Prostate gland (tissue), 2 donors: ENCODE results near the gene PDZRN3.

Experiments used
- POLR2A ChIP-seq: fragments of 450-650 bp; IDR thresholded peaks from one replicate; pipeline ENCODE4 v1.6.1; 2016; ENCODE audit warnings: antibody characterized with exemption, mild to moderate bottlenecking
- POLR2AphosphoS5 ChIP-seq: sonication (generic); formaldehyde crosslinking; IDR thresholded peaks from one replicate; pipeline ENCODE4 v1.6.1; 2017; ENCODE audit warnings: antibody characterized with exemption
- TF ChIP-seq, protein P1 (sequence below), 4 experiments: fragments of 200-600 bp in 2 of 4; fragments of 450-650 bp in 2 of 4; sonication (generic) in 2 of 4; IDR thresholded peaks; 1 replicate in 3 of 4; 2 replicates in 1 of 4; pipeline ENCODE4 v1.5.1; 2016 to 2019; ENCODE audit warnings: antibody characterized with exemption in 4 of 4, mild to moderate bottlenecking in 2 of 4, moderate library complexity in 2 of 4

DNA sequence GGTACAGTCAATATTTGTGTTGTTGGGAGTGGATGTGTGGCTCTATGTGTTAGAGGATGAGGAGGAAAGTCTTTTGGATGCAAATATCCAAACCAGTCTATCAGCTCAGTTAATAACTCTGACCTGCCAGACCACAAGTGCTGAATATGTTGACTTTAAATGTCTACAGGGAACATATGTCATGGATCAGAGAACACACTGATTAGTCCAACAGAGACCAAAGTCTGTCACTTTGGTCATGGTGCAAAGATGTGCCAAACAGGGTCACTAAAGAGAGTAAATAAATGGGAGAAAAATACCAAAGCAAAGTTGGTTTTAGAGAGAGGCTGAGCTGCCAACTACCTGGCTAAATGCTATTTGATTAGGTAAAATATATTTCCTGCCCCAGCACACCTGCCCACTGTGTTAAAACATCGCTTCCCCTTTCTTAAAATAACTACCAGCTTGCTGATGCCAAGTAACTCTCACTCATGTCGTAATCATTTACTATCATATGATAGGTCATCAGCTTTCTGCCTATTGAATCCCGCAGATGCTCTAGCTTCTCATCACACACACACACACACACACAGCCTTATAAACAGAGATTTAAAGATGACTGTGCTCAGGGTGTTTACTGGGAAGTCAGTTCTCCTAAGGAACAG is 173.3 kb downstream of the PDZRN3 start:
- TF ChIP-seq, protein P1, sequence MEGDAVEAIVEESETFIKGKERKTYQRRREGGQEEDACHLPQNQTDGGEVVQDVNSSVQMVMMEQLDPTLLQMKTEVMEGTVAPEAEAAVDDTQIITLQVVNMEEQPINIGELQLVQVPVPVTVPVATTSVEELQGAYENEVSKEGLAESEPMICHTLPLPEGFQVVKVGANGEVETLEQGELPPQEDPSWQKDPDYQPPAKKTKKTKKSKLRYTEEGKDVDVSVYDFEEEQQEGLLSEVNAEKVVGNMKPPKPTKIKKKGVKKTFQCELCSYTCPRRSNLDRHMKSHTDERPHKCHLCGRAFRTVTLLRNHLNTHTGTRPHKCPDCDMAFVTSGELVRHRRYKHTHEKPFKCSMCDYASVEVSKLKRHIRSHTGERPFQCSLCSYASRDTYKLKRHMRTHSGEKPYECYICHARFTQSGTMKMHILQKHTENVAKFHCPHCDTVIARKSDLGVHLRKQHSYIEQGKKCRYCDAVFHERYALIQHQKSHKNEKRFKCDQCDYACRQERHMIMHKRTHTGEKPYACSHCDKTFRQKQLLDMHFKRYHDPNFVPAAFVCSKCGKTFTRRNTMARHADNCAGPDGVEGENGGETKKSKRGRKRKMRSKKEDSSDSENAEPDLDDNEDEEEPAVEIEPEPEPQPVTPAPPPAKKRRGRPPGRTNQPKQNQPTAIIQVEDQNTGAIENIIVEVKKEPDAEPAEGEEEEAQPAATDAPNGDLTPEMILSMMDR (IDR thresholded peaks at IDR 0.05): no peak
- TF ChIP-seq POLR2A: no peak
- TF ChIP-seq POLR2AphosphoS5: peak; percentile 67
